Hematopoietic multipotent progenitor cell treated with erythropoietin and hydrocortisone succinate and interleukin-3 and kit ligand, for 8 days (in vitro differentiated cells): ENCODE measurements around the gene SGIP1.
"Not testable (repeated sequence)": the region's sequence is repeated elsewhere in the genome, so short reads cannot be mapped to it uniquely, and the experiment has no call there.

Source experiments
- DNase-seq: peaks from one replicate; pipeline ENCODE4 v3.0.0-alpha.2; 2015

The SGIP1 gene

DNA sequence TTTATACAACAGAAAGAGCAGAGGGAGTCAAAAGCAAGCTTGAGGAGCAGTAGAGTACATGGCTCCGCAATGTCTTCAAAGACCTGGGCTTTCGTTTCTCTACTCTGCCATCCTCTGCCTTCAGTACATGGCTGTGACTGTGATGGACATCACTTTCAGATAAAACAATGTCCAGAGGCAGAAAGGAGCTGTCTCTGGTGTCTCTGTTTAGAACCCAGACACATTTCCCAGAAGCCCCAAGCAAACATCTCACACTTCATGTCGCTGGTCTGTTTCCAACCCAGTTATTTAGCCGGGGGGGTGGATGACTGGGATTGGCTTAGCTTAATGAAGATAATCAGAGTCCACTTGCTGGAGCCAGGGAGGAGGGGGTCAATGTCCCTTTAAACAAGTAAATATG lies 25.6 kb downstream of the SGIP1 start:
- DNase-seq = no peak

DNA sequence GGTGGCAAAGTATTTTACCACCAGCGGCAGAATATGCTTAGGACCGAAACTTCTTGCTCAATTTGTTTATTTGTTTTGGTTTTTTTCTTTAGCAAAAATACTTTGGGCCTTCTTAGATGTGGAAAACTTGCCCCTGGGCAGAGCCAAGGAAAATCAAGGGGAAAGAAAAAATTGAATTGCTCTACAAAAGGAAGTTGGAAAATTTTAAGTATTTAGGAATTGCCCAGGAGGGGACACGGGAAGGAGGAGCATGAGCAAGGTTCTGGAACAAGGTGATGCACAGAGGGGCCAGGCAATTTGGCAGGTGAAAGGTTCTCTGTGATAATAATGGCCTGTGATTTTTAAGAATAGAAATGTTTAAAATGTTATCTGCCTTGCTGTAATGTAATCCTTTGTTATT lies 28.6 kb downstream of the SGIP1 start:
- no peak for DNase-seq

DNA sequence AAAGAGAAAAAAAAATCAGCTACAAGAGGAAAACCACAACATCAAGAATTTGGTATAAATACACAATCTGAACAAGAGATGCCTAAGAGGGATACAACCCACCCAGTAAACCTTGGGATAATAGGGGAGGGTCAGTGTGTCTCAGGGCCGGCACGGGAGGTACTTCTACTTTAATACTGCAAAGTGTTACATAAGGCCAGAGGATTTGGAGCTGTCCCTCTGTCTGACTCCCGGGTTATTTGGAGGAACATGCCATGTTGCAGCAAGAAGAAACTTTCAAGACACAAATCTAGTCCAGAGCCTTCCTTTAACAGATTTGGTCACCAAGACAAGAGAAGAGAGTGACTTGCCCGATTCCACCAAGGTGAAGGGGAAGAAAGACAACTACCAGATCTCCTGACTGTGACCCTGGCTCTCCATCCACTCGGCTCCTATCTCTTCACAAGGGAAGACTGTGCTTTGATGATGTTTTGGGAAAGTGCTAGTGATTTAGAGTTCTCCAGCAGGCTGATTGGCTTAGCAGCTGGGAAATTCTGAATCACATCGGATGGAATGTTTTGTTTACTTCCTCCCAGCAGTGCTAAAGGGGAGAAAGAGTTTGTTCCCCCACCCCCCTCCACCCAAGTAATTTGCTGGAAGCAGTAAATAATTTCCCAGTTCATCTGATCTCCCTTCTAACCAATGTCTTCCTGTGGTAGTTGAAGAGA lies 29.3 kb downstream of the SGIP1 start:
- no peak for DNase-seq

DNA sequence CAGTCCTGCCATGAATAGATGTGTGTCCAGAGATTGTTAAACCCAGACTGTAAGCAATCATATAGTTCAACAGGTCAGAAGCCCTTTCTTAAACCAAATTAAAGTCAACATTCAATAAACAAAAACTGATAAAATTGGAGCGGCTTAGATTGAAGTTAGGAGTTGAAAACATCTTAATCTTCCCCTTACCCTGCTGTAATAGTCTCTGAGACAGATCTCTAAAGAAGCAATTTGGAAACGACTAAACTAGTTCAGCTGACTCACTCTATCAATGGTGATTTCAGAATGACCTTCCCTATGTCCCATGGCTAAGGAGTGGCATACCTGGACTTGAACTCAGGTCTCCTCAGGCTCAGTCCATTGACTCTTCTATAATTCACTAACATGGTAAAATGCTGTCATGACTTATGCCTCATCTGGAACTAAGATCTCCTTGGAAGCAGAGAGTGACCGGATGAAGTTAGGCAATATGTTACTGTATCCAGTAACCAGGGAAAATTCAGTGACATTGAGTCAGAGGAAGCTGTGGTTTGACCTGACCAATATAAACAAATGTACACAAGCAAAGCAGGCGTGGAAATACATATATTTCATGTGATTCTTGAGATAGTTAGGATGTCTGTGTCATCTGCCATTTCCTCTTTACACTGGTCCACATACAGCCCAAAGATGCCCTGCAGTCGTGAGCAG lies 30.1 kb downstream of the SGIP1 start:
- no peak for DNase-seq

DNA sequence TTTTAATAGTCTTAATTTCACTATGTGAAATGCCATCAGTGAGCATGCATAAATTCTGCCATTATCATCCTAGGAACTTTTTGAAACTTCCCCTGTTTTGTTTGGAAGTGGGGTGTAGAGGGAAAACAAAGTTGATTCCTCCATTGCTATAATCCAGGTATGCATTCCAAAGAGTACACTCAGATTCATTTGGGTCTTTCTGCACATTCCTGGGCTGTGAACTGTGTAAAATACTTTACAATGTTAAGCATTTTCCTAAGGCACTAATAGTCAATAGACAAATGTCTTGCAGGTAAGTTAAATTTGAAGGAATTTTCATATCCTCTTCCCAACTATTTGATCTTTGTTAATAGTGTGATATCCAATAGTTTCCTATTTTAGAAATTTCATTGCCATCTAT lies 36.2 kb downstream of the SGIP1 start:
- DNase-seq = no peak

DNA sequence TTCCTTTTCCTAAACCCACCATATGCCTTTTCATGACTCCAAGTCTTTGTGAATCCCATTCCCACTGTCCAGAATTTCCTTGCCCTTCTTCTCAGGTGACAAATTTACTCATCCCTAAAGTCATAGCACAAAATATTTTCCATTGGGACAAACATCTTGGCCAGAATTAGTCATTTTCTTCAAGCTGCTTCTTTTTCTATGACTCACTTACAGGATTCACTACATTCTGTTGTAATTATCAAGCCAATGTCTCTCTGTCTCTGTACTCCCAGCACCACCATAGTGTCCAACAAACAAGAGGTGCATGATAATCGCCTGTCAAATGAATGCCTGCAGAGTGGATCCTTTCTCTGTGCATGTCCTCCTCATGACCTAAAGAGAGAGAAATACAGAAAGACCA lies 37.8 kb downstream of the SGIP1 start:
- DNase-seq = no peak

DNA sequence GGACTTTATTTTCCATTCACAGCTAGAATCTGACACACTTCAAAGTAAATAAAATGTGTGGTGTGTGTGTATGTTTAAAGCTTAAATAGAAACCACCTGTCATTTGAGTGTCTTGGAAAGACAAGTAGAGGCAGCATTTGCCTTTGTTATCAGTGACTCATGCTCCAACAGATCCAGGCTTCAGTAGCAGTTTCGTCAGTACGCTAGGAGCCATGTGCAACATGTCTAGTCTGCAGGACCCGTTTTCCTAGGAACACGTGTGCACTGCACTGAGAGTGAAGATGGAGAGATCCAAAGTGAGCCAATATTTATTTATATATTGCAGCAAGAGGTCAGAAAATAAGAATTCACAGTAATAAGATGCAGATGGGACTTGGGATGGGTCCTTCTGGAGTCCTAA lies 41.8 kb downstream of the SGIP1 start:
- DNase-seq = no peak

DNA sequence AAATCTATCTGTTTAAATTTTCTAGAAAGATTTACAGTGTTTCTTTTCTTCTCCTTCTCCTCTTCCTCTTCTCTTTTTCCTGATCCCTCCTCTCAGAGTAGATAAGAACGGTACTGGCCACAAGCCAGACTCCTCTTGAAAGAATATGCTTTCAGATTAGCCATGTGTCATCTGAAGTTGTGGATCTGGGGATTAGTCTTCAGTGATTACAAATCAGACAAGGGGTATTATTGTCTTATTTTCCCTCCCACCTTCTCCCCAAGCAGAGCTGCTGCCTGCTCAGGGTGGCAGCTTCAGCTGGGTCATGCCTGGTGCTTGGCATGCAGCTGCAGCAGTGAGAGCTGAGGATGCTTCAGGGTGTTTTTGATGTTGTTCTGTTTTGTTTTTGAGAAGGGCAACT lies 42.7 kb downstream of the SGIP1 start:
- DNase-seq = no peak

DNA sequence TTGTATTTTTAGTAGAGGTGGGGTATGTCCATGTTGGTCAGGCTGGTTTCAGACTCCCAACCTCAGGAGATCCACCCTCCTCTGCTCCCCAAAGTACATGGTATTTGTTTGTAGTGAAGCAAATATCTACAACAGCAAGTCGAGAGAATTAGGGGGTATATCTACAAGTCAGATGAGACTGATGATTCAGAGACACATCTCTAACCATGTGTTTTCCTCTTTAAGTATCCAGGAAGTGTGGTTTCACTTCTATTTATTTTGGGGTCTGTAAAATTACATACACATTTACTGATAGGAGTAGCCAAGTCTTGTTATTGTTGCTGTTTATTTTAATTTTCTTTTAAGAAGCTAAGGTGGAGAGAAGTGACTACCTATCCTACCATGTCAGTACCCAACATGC lies 44.9 kb downstream of the SGIP1 start:
- no peak for DNase-seq

DNA sequence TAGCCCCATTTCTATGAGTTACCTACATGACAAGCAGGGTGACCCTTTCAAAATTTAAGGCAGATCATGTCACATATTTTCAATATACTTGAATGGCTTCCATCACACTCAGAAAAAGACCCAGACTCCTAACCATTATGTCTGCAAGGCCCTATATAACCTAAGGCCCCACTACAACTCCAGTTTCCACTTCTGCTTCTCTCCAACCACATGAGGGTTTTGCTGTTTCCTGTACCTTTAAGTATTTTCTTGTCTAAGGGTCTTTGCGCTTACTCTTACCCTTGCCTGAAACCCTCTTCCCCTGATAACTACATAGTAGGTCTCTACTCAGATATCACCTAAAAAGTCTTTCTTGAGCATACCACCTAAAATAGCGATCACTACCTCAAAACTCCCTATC lies 46.1 kb downstream of the SGIP1 start:
- no peak for DNase-seq

DNA sequence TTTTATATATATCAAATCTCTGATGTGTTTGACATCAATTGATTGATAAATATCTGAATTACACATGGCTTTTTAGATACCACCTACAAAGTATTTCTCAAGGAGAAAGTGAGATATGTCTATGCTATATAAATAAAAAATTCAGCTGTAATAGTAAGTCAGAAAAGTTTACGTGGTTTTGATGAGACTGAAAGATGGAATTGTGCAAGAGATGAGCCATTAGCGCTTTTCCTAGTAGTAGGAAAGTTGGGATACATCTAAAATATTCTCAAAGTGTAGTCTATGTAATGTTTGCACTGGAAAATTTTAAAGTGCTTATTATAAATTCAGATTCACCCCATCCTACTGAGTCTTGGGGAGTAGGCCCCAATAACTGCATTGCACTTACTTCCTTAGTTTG lies 49.1 kb downstream of the SGIP1 start:
- no peak for DNase-seq

DNA sequence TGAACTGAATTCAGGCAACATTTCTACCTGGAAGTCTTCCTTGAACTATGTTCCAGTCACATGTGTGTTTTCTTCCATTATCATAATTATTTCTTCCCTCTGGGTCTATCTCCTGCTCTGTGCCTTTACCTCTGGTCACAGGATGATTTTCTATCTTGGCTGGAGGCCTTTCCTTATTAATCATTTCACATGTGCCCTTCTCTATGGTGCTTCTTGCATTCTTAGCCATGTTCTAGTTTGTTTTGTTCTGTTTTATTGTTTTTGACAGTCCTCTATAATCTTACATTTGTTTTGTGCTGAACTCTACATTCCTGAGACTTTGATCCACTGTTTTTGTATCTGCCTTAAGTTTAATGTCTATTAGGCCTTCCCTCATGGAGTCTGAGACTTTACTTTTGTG lies 51.0 kb downstream of the SGIP1 start:
- no peak for DNase-seq

DNA sequence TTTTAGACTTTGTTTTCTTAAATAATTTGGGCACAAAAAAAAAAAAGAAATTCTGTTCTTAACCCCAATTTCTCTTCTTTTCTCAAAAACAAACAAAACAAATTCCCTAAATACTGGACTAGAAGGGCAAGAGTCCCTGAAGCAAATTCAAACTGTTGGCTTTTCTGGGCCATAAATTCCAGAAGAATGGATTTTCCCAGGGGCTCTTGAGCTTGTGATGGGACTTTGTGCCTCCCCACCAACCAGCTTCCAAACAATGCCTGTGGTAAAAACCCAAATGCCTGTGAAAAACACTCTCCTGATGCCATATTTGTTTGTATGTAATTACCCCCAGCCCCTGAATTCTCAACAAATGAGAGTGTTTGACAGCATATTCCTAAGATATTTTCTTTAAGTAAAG lies 55.4 kb downstream of the SGIP1 start:
- no peak for DNase-seq

DNA sequence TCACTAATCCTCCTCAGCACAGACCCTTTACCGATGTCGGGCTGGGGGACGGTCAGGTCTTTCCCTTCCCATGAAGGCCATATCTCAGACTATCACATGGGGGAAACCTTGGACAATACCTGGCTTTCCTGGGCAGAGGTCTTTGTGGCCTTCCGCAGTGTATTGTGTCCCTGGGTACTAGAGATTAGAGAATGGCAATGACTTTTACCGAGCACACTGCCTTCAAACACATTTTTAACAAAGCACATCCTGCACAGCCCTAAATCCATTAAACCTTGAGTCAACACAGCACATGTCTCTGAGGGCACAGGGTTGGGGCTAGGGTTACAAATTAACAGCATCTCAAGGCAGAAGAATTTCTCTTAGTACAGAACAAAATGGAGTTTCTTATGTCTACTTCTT lies 58.2 kb downstream of the SGIP1 start:
- not testable (repeated sequence) for DNase-seq

DNA sequence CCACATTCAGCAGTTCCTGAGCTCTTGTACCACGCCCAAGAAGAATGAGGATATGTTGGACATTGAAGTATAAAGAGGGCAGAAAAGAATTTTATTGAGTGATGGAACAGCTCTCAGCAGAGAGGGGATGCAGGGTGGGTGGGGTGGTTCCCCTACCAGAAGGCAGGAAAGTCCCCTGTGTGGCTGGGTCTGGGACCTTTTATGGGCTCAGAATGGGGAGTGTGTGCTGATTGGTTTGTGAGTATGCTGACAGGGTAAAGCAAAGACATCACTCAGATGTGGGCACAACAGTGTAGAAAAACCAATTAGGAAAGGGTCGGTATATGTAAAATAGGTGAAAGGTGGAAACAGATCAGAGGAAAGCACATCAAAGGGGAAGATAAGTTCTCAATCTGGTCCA lies 62.2 kb downstream of the SGIP1 start:
- DNase-seq = no peak

DNA sequence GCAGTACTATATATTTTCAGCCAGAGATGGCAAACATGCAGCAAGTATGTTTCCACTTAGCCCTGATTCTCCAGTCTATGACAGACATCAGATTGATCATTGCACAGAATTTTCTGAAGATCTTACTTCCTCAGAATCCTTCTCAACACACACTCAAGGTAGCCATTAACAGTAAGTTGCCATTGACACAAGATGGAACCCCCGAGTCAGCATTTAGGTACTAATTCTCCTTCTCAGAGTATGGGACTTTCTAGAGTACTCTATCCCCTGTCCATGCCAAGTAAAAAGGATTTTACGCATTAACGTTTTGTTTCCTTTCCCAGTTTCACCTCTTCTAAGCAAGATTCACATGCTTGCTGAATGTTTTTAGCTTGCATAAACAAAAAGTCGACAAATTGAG lies 63.5 kb downstream of the SGIP1 start:
- no peak for DNase-seq

DNA sequence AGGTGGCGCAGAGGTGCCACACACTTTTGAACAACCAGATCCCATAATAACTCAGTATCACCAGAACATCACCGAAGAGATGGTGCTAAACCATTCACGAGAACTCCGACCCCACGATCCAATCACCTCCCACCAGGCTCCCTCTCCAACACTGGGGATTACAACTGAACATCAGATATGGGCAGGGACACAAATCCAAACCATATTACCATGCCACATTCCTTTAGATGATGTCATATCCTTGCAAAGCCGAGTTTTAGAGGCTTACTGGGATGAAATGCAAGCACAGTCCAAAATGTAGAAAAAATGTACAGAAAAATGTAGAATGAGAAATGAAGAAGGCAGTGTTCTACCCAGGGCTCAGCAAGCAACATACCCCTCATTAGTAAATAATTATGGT lies 64.7 kb downstream of the SGIP1 start:
- no peak for DNase-seq

DNA sequence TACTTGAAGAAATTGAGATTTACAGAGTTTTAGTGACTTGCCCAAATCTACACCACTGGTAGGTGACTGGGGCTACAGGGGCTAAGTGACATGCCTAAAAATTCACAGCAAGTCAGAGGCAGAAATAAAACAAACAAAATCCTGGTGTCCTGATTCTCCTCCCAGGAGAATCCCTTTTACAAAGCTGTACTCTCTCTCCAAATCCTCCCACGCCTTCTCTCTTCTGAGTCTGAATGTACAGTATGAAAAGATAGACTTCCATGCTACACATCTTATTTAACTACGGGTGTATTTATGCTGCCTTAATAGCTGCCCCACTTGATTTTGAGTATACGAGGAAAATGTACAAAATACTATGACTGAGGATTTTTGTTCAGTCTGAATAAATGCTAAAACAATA lies 65.4 kb downstream of the SGIP1 start:
- no peak for DNase-seq

DNA sequence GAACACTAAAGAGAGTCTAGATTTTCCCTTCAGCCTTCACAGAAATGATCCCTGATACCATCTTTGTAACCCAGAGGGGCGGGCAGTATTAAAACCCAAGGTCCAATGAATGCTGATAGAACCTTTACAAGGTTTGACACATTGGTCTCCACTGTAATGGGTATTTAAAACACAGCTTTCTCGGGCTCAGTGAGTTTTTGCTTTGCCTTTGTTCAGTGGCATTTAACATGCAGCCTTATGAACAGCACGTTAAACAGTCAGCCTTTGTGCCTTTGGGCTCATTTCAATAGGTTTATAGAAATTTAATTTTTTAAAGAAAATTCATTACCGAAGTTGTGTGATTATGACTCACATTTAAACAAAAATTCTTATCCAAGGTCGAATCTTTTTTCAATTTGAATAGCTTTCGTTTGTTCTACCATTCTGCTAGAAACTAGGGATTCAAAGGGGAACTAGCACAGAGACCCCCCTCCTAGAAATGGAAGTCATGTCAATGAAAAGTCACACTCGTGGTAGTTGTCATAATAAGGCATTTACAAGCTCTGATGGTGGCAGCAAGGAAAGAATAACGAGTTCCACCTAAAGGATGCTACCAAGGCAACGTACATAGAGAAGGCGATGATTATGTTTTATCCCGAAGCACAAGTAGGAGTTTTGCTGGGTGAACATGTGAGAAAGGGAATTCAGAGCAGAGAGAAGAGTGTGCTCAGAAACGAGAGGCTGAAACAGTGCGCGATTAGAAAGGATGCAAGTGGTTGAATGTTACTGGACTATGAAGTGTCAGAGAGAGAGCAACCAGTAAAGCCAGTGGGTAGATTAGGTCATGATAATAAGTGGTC lies 66.2 kb downstream of the SGIP1 start:
- DNase-seq = no peak

DNA sequence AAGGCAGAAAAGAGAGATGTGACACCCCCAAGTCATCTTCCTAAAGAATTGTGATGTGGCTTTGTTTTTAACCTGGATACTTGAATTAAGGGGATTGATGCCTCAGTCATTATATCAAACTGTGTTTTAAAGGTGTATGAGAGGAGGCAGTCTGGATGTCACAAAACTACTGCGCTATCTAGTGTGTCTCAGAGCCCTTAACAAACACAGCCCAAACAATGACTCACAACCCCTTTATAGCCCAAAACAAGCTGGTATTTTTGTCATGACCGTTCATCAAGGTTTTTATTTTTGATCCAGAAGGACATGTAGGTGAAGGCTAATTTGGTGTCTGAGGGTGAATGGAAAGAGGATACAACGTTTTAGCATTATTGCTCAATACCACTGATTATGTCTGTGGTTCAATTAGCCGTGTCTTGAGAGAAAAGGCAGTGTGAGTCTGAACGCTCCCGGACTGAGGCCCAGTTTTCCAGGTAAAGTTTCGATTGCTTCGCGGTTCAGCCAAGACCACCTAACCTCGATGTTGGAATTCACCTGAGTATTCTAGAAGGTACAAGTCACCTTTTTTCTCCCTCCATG lies 71.6 kb downstream of the SGIP1 start:
- no peak for DNase-seq

DNA sequence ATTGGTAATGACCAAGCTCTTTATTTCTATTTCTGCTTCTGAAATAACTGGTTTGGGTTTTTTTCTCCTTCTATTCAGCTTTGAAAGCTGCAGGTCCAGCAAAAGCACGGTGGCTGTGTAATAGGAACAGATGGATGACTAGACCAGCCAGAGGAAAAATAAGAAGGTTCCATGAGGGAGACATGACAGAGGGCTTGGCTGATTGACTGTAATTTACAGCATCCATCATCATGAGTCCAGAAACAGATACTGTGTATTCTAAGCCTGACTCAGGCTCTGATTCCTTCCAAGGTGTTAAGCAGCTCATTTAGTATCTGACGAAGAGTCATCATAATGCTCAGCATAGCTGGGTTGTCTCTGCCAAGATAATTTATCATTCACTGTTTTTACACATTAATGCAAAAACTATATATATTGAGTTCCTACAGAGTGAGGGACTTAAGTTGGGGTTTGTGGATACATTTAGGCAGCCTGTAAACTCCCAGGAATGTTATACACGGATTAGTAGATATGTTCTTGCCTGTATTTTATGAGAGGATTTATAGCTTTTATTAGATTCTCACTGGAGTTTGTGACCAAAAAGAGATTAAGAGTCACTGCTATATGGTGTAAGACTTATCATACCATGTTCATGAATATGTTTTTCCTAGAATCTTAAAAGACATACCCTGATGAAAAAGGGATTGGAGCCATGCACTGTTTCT lies 72.6 kb downstream of the SGIP1 start:
- no peak for DNase-seq

DNA sequence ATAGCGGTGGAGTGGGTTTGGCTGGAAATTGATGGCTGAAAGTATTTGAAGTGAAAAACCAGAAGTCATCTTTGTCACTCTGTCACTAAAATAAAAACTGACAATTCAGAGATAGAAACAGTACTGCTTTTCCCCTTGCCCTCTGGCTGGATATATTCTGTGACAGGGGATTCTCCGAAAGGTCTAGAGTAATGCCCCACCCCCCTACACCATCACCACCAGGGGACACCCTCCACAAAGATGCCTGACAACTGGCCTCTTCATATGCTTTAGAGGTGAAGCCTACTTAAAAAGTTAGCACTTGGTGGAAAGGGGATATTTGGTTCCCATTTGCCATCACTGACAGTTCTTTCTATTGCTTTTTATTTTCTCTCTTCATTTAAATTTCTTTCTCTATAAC lies 73.5 kb downstream of the SGIP1 start:
- no peak for DNase-seq

DNA sequence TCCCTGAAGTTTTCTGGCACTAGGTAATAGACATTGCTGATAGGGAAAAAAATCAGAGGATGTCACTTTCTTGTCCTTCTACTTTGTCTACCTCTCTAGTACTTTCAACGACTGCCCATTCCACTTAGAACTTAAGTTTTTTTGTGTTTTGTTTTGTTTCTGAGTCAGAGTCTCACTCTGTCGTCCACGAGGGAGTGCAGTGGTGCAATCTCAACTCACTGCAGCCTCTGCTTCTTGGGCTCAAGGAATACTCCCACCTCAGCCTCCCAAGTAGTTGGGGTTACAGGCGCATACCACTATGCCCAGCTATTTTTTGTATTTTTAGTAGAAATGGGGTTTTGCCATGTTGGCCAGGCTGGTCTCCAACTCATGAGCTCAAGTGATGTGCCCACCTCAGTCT lies 79.2 kb downstream of the SGIP1 start:
- no peak for DNase-seq
